ENCODE measurements around the gene TRDMT1. TPM values are rescaled to one million over a fixed set of nuclear protein-coding genes. Genes with fewer than 3 reads are reported as not detected.

Gene TRDMT1
- total and polyA plus RNA-seq, 12 donors = 2.0 to 6.3 (median 3.7) TPM

DNA sequence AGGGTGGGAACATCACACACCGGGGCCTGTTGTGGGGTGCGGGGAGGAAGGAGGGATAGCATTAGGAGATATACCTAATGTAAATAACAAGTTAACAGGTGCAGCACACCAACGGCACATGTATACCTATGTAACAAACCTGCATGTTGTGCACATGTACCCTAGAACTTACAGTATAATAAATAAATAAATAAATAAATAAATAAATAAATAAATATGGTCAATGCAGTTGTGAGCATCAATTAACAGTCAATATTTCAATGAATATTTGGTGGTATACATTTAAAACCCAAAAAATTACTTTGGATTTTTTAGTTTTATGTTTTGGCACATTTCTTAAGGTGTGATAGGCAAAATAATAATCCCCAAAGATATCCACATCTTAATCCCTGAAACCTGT, 15.6 kb downstream of the TRDMT1 start:
- ATAC-seq (no peak), DNase-seq (no peak)
- no peak overlapping the region for H3K4me3 ChIP-seq
- no peaks in the 10 kb centered on the region for H3K36me3 ChIP-seq
- no peak for TF ChIP-seq CTCF (IDR thresholded peaks at IDR 0.05)
- no peaks in the 10 kb centered on the region for H3K4me1 ChIP-seq
- H3K9me3 ChIP-seq = no peaks in the 10 kb centered on the region
- WGBS, 2 donors = 98% methylated on average over 3 of the region's 3 CpGs
- H3K27me3 ChIP-seq = no peaks in the 10 kb centered on the region
- intact Hi-C loops (cut with DNase I) = no loop called here
- H3K27ac ChIP-seq = no peak overlapping the region

GRCh38 chr10:17183110-17183509, 18.4 kb downstream of the TRDMT1 start:
- no peak for ATAC-seq
- Histone ChIP-seq H3K4me1 (no peaks in the 10 kb centered on the region), H3K27me3 (no peaks in the 10 kb centered on the region), H3K9me3 (no peaks in the 10 kb centered on the region), H3K27ac (no peak overlapping the region), H3K36me3 (no peaks in the 10 kb centered on the region), H3K4me3 (no peak overlapping the region)
- 95 to 97% methylated on average over 2 of the region's 2 CpGs for WGBS, 2 donors
- no peak for DNase-seq
- no peak for TF ChIP-seq CTCF (IDR thresholded peaks at IDR 0.05)
- intact Hi-C loops (cut with DNase I) = no loop called here

DNA sequence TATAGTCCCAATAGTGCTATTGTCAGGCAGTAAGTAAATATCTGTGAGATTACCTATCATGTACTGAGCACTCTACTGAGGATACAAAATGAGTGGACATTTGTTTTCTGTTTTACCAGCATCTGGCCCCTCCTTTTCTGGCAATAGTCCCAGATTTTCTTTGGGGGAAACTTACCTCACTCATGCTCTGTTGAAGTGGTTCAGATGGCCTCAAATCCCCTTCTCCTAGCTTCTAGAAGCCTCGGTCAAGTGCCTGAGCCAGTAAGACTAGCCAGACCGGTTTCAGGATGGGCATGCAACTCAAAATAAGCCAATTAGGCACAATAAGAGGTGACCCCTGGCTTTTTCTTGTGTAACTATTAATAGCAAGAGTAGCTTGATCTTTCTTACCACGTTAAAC, 19.7 kb downstream of the TRDMT1 start:
- Histone ChIP-seq H3K4me3 (no peak overlapping the region), H3K27ac (no peak overlapping the region), H3K36me3 (no peaks in the 10 kb centered on the region), H3K27me3 (no peaks in the 10 kb centered on the region), H3K4me1 (no peaks in the 10 kb centered on the region), H3K9me3 (no peaks in the 10 kb centered on the region)
- no peak for TF ChIP-seq CTCF (IDR thresholded peaks at IDR 0.05)
- intact Hi-C loops (cut with DNase I) = no loop called here
- DNase-seq (no peak), ATAC-seq (no peak)
- 76 to 78% methylated on average over 3 of the region's 3 CpGs for WGBS, 2 donors

DNA sequence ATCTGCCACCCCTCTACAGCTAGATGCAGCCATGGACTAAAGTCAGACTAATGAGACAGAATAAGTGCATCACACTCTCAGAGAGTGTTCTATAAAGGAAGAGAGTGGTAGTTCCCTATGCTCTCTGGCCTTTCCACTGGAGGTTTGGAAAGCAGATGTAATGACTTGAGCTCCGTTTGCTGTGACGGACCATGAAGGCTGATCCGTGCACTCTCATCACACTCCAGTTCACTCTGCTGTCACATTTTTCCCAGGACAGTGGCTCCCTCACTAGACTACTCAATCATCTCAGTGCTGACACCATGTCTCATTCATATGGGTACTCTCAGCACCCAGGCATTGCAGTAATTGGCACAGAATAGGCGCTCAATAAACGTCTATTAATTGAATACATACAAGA, 20.4 kb downstream of the TRDMT1 start:
- Histone ChIP-seq H3K27me3 (no peaks in the 10 kb centered on the region), H3K27ac (no peak overlapping the region), H3K4me1 (peaks cover 0 to 3% (median 0%) of the 10 kb centered on the region in 9 donors), H3K9me3 (no peaks in the 10 kb centered on the region), H3K36me3 (no peaks in the 10 kb centered on the region), H3K4me3 (no peak overlapping the region)
- intact Hi-C loops (cut with DNase I) = no loop called here
- DNase-seq (no peak), ATAC-seq (no peak)
- 92 to 93% methylated on average over 5 of the region's 5 CpGs for WGBS, 2 donors
- no peak for TF ChIP-seq CTCF (IDR thresholded peaks at IDR 0.05)

GRCh38 chr10:17179002-17179401, 22.5 kb downstream of the TRDMT1 start:
- ATAC-seq = no peak
- H3K9me3 ChIP-seq = no peaks in the 10 kb centered on the region
- no peak overlapping the region for H3K4me3 ChIP-seq
- H3K36me3 ChIP-seq = no peaks in the 10 kb centered on the region
- 68 to 73% methylated on average over 3 of the region's 3 CpGs for WGBS, 2 donors
- no peak for TF ChIP-seq CTCF (IDR thresholded peaks at IDR 0.05)
- intact Hi-C loops (cut with DNase I) = no loop called here
- H3K4me1 ChIP-seq = peaks cover 0 to 21% (median 0%) of the 10 kb centered on the region in 9 donors
- H3K27ac ChIP-seq = no peak overlapping the region
- no peak for DNase-seq
- no peaks in the 10 kb centered on the region for H3K27me3 ChIP-seq

Measured in heart right ventricle (tissue), 16 donors.